A673 (cell line): ENCODE measurements around the gene N4BP2L1.

ENCODE experiments used
- CTCF ChIP-seq: fragments of 300-800, 200-600 bp; sonication (generic); conservative IDR thresholded peaks from 2 replicates; pipeline ENCODE4 v1.5.1; 2017; ENCODE audit warnings: low read depth, mild to moderate bottlenecking, antibody characterized with exemption, low read length, moderate library complexity, mixed read lengths
- EZH2 ChIP-seq: fragments of 200-600 bp; sonication (generic); IDR thresholded peaks from 2 replicates; pipeline ENCODE4 v1.6.1; 2017; ENCODE audit warnings: borderline replicate concordance, low read depth, mild to moderate bottlenecking, mixed read lengths, antibody characterized with exemption, low read length; ENCODE audit not compliant: poor library complexity, severe bottlenecking

DNA sequence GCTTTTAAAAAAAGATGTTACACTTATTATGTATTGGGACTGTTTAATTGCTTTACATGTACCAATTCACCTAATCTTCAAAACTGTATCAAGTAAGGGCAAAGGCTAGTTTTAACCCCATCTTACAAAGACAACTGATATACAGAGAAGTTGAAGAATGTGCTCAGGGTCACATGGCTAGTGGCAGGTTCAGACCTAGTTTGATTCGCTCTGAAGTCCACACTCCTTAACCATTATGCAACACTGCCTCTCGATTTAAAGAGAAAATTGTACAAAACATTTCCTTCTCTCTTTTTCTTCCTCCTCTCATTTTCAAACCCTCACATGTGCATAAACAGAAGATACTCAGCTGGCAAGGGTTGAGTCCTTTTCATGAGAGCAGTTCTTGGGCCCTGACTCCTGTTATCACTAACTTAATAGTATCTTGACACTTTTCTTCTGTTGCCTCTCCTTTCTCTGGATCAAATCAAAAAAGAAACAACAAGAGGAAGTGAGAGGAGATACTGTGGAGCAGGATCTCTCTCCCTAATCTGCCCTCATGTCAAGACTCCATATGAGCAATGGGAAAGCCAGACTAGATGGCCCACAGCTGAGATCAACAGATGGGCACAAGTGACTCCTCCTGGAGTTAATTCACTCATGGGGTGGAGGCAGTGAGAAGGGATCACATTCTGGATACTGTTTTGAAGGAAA is 19.0 kb upstream of the N4BP2L1 start:
- TF ChIP-seq CTCF (no peak), EZH2 (no peak)
